ENCODE data around the gene AUTS2. TPM values are rescaled to one million over a fixed set of nuclear protein-coding genes. Genes with fewer than 3 reads are reported as not detected.
A peak's percentile ranks its signal among the peaks of the same experiment; 100 is the strongest.

AUTS2 gene
- total RNA-seq, 2 donors from 2014 or later = 2.9 to 7.9 TPM

DNA sequence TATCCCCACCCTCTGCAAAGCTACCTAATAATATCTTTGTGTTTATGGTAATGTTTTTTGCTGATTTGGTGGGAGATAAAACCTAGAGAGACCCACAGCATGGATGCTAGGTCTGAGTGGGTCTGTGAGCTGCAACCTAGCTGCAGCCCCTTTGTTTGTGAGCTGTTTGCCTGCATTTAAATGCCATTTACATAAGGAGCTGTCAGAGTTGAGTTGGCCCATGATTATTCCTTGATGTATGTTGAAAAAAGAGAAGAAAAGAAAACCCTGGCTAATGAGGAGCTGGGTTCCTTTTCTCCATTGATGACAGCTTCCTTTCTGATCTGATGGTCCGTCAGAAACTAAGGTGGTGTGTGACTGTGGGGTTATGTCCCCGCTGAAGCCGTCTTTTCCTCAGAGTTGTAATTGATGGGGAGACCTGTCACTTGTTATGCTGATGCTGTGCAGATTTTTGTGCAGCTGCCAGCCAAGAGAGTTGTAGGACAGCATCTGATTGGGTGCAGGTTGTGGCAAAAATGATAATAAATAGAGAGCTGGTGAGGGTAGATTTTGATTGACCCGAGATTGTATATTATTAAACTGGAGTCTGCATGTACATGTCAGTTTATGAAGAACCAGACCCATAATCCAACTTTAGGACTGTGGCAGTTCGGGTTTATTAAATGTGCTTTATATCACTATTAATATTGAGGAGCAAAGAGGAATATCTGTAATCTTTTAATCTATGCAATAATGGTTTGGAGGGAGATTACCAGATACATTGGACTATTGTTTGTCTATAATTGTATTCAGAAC lies 219.8 kb downstream of the AUTS2 start:
- H3K4me3 Mint-ChIP-seq = no peak overlapping the region
- no peaks in the 10 kb centered on the region for H3K9me3 Mint-ChIP-seq
- H3K36me3 Mint-ChIP-seq (ENCODE audit: insufficient read depth in 2 of 2) = no peaks in the 10 kb centered on the region
- no peak for ATAC-seq (replicated peaks in 1 of 2)
- H3K27ac Mint-ChIP-seq = no peak overlapping the region
- peaks cover 35% of the 10 kb centered on the region for H3K27me3 Mint-ChIP-seq (ENCODE audit: low read depth)
- DNase-seq = no peak
- no peaks in the 10 kb centered on the region for H3K4me1 Mint-ChIP-seq (ENCODE audit: low read depth)

DNA sequence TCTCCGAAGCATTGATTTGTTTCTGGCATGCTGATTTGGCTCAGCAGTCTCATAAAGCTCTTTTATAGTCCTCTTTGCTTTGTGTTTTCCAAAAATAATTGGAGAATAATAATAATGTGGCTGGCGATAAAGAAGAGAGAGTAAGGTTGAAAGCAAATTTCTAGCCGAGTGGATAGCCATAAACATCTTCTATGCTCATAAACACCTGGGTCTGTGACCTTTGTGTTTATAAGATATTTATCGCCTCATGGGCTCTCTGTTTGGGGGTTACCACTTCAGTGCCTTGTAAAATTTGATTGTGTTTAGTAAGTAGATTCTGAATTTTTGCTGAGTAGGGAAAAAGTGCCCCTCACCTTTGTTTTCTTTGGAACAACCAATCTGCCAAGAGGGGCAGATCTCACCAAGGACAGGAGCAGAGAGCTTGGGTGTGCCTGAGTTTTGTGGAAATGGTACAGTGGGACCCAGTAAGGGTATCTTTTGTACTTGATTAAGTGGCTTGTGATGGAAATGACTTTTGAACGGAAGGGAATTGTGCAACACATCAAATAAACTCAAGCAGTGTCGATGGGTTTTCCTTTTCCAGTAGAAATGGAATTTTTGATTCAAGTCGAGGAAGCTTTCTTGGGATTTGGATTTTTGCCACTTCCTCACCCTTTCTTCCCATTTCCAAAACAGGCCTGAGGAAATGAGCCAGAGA lies 220.5 kb downstream of the AUTS2 start:
- ATAC-seq (replicated peaks in 1 of 2) (no peak), DNase-seq (no peak)
- Mint-ChIP-seq H3K27me3 (ENCODE audit: low read depth) (peaks cover 35% of the 10 kb centered on the region), H3K4me1 (ENCODE audit: low read depth) (no peaks in the 10 kb centered on the region), H3K4me3 (no peak overlapping the region), H3K27ac (no peak overlapping the region), H3K36me3 (ENCODE audit: insufficient read depth in 2 of 2) (no peaks in the 10 kb centered on the region), H3K9me3 (no peaks in the 10 kb centered on the region)

DNA sequence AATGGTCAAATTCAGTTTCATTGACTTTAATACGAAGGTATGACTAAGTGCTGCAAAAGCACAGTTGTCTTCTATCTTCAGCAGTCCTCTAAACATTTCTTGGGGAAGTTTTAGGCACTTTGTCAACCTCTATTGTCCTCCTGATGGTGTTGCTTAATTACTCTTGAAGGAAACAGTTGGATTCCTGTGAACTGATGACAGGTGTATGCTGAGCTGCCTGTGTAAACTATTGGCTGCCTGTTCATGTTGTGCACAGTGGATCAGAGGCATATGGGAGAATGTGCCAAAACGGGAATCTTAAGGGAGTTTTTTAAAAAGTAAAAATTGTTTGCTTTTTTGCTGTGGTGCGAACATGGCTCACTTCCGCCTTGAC lies 221.0 kb downstream of the AUTS2 start:
- Mint-ChIP-seq H3K4me1 (ENCODE audit: low read depth) (peaks cover under 1% of the 10 kb centered on the region), H3K4me3 (no peak overlapping the region), H3K27ac (no peak overlapping the region), H3K9me3 (no peaks in the 10 kb centered on the region), H3K36me3 (ENCODE audit: insufficient read depth in 2 of 2) (no peaks in the 10 kb centered on the region), H3K27me3 (ENCODE audit: low read depth) (peaks cover 35% of the 10 kb centered on the region)
- ATAC-seq (replicated peaks in 1 of 2) = no peak
- DNase-seq = no peak

- Mint-ChIP-seq H3K36me3 (ENCODE audit: insufficient read depth in 2 of 2) (no peaks in the 10 kb centered on the region), H3K4me3 (no peak overlapping the region), H3K27ac (no peak overlapping the region), H3K27me3 (ENCODE audit: low read depth) (peaks cover 35% of the 10 kb centered on the region), H3K9me3 (no peaks in the 10 kb centered on the region), H3K4me1 (ENCODE audit: low read depth) (peaks cover 7% of the 10 kb centered on the region)
- DNase-seq (no peak), ATAC-seq (replicated peaks in 1 of 2) (no peak)
These were observed 222.4 kb downstream of the AUTS2 start for GRCh38 chr7:69820479-69821192.

DNA sequence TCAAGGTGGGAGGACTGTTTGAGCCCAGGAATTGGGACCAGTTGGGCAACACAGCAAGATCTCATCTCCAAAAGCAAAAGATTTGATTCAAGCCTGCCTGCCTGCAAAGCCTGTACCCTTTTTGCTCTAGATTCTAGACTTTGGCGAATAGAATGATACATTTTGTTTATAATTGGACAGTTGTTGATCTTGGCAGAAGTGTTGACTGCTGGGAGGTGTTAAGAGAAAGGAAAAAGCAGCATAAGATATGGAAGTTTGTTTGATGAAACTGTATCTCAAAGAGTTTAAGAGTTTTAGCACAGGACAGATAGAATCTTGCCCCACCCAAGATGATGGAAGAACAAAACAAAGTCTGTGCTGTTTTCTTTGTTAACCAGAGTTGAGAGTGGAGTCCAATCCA lies 224.1 kb downstream of the AUTS2 start:
- H3K27ac Mint-ChIP-seq = no peak overlapping the region
- DNase-seq (no peak), ATAC-seq (replicated peaks in 1 of 2) (no peak)
- no peaks in the 10 kb centered on the region for H3K36me3 Mint-ChIP-seq (ENCODE audit: insufficient read depth in 2 of 2)
- peaks cover 35% of the 10 kb centered on the region for H3K27me3 Mint-ChIP-seq (ENCODE audit: low read depth)
- peaks cover 7% of the 10 kb centered on the region for H3K4me1 Mint-ChIP-seq (ENCODE audit: low read depth)
- no peaks in the 10 kb centered on the region for H3K9me3 Mint-ChIP-seq
- H3K4me3 Mint-ChIP-seq = no peak overlapping the region

- H3K4me3 Mint-ChIP-seq = peak overlapping the region in 1 of 2 donors; percentile 39
- no peak overlapping the region for H3K27ac Mint-ChIP-seq
- DNase-seq (no peak), ATAC-seq (replicated peaks in 1 of 2) (no peak)
- H3K27me3 Mint-ChIP-seq (ENCODE audit: low read depth) = peaks cover 30% of the 10 kb centered on the region
- H3K36me3 Mint-ChIP-seq (ENCODE audit: insufficient read depth in 2 of 2) = no peaks in the 10 kb centered on the region
- no peaks in the 10 kb centered on the region for H3K9me3 Mint-ChIP-seq
- peaks cover 7% of the 10 kb centered on the region for H3K4me1 Mint-ChIP-seq (ENCODE audit: low read depth)
These were observed 225.0 kb downstream of the AUTS2 start for GRCh38 chr7:69823151-69823744.

DNA sequence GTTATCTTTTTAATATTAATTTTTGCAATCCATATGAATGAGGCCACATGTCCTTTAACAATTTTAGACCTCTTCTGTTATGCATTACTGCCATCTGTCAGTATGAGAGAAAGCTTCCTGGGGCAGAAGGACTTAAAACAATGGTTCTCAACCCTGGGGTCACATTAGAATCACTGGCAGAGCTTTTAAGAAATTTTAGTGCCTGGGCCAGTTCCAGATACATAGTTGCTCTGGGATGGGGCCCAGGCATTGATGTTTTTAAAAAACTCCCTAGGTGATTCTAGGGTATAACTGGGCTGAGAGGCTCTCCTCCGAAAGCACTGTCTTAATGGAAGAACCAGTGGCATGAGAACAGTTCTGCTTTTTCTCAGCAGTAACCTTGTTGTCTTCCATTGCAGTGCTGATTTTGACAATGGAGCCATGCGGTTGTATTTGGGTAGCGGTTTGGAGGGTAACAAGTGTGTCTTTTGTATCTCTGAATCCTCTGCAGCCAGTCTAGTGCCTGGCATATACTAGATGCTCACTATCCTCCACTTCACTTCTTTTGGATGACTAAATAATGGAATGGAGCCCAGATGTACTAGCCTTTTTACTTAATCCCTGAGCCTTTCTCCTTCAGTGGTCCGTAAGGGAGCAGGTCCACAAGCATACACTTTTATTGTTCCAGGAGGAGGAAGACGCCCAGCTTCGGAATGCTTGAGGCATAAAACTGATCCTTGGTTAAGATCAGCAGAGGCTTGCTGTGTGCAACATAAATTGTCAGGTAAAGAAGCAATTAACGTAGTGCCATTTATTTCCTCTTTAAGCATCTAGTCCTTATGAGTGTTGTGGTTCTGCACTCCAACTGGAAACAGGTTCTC lies 227.1 kb downstream of the AUTS2 start:
- Mint-ChIP-seq H3K4me1 (ENCODE audit: low read depth) (peaks cover 7% of the 10 kb centered on the region), H3K4me3 (peak overlapping the region in 1 of 2 donors; percentile 23), H3K9me3 (peaks cover 0 to 3% of the 10 kb centered on the region in 2 donors), H3K36me3 (ENCODE audit: insufficient read depth in 2 of 2) (no peaks in the 10 kb centered on the region), H3K27ac (no peak overlapping the region), H3K27me3 (ENCODE audit: low read depth) (peaks cover 35% of the 10 kb centered on the region)
- ATAC-seq (replicated peaks in 1 of 2) (no peak), DNase-seq (no peak)

GRCh38 chr7:69826283-69826682 lies 228.0 kb downstream of the AUTS2 start:
- Mint-ChIP-seq H3K4me1 (ENCODE audit: low read depth) (peaks cover 7% of the 10 kb centered on the region), H3K9me3 (peaks cover 0 to 3% of the 10 kb centered on the region in 2 donors), H3K27me3 (ENCODE audit: low read depth) (peaks cover 26% of the 10 kb centered on the region), H3K36me3 (ENCODE audit: insufficient read depth in 2 of 2) (no peaks in the 10 kb centered on the region), H3K4me3 (no peak overlapping the region), H3K27ac (no peak overlapping the region)
- ATAC-seq (replicated peaks in 1 of 2) (no peak), DNase-seq (no peak)

DNA sequence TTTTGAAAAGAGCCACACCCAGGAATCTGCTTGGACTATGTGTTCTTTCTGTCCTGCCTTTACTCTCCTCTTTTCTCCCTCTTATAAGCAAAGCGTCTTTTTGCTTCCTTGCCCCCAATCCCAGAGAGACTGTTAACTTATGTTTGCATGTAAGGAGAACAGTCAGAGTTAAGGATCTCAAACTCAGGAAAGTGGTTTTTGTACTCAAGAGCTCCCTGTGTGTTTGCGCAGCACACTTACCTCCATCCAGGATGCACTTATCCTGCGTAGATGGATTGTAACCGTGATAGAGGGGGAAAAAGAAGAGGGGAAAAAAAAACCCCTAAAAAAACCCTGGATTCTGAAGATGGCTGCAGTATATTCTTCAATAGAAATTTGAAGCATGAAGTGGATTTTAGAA lies 228.9 kb downstream of the AUTS2 start:
- H3K27me3 Mint-ChIP-seq (ENCODE audit: low read depth) = peaks cover 20% of the 10 kb centered on the region
- H3K4me3 Mint-ChIP-seq = no peak overlapping the region
- H3K9me3 Mint-ChIP-seq = peaks cover 0 to 3% of the 10 kb centered on the region in 2 donors
- no peaks in the 10 kb centered on the region for H3K36me3 Mint-ChIP-seq (ENCODE audit: insufficient read depth in 2 of 2)
- peaks cover 7% of the 10 kb centered on the region for H3K4me1 Mint-ChIP-seq (ENCODE audit: low read depth)
- H3K27ac Mint-ChIP-seq = no peak overlapping the region
- no peak for DNase-seq
- no peak for ATAC-seq (replicated peaks in 1 of 2)

- H3K9me3 Mint-ChIP-seq = peaks cover 0 to 3% of the 10 kb centered on the region in 2 donors
- H3K27me3 Mint-ChIP-seq (ENCODE audit: low read depth) = peaks cover 19% of the 10 kb centered on the region
- peaks cover 7% of the 10 kb centered on the region for H3K4me1 Mint-ChIP-seq (ENCODE audit: low read depth)
- H3K36me3 Mint-ChIP-seq (ENCODE audit: insufficient read depth in 2 of 2) = no peaks in the 10 kb centered on the region
- DNase-seq (no peak), ATAC-seq (replicated peaks in 1 of 2) (no peak)
- H3K4me3 Mint-ChIP-seq = no peak overlapping the region
- no peak overlapping the region for H3K27ac Mint-ChIP-seq
These were observed 229.3 kb downstream of the AUTS2 start for GRCh38 chr7:69827558-69827957.

DNA sequence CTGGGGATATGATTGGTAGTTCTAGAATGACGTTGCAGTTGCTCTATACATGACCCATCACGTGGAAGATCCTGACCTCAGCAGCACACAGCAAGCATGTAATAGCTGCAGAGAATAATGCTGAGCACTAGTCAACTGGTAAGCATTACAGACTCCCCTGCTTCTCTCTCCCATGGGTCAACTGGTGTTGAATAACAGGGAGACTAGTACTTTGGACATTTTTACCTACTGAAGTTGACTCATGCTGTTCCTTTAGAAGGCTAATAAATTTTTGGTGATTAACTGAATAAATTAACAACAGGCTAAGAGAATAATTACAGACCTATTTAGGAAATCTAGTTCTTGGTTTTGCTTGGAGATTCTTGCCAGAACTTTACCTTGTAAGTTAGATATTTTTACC lies 234.1 kb downstream of the AUTS2 start:
- H3K27ac Mint-ChIP-seq = no peak overlapping the region
- no peaks in the 10 kb centered on the region for H3K36me3 Mint-ChIP-seq (ENCODE audit: insufficient read depth in 2 of 2)
- no peak overlapping the region for H3K4me3 Mint-ChIP-seq
- ATAC-seq (replicated peaks in 1 of 2) (no peak), DNase-seq (no peak)
- H3K27me3 Mint-ChIP-seq (ENCODE audit: low read depth) = peaks cover 32% of the 10 kb centered on the region
- H3K4me1 Mint-ChIP-seq (ENCODE audit: low read depth) = no peaks in the 10 kb centered on the region
- H3K9me3 Mint-ChIP-seq = peaks cover 0 to 3% of the 10 kb centered on the region in 2 donors

- ATAC-seq (replicated peaks in 1 of 2) = no peak
These were observed 235.7 kb downstream of the AUTS2 start for GRCh38 chr7:69833964-69834363.

More at GRCh38 chr7:69833964-69834363, 235.7 kb downstream of the AUTS2 start:
- no peaks in the 10 kb centered on the region for H3K9me3 Mint-ChIP-seq
- no peaks in the 10 kb centered on the region for H3K36me3 Mint-ChIP-seq (ENCODE audit: insufficient read depth in 2 of 2)
- no peak overlapping the region for H3K4me3 Mint-ChIP-seq
- H3K27me3 Mint-ChIP-seq (ENCODE audit: low read depth) = peaks cover 30% of the 10 kb centered on the region
- no peak for DNase-seq
- no peak overlapping the region for H3K27ac Mint-ChIP-seq
- H3K4me1 Mint-ChIP-seq (ENCODE audit: low read depth) = no peaks in the 10 kb centered on the region

Measured in activated T-cell treated with anti-CD3 and anti-CD28 coated beads, Interleukin-2, amount 50 U/mL, for 72 hours (primary cell).